ENCODE results near the gene SCNN1G.
"Not testable (repeated sequence)": the region's sequence is repeated elsewhere in the genome, so short reads cannot be mapped to it uniquely, and the experiment has no call there.

Gene SCNN1G

GRCh38 chr16:23244122-23244521 lies 61.6 kb downstream of the SCNN1G start:
- no peaks in the 10 kb centered on the region for H3K36me3 ChIP-seq (ENCODE audit: control insufficient read depth, insufficient read depth, low read length)
- H3K4me1 ChIP-seq (ENCODE audit: control insufficient read depth, insufficient read depth, low read length), result no peaks in the 10 kb centered on the region
- H3K9me3 ChIP-seq (ENCODE audit: control insufficient read depth, low read length), result no peaks in the 10 kb centered on the region

GRCh38 chr16:23245268-23245667 lies 62.7 kb downstream of the SCNN1G start:
- no peak overlapping the region for H3K9ac ChIP-seq (ENCODE audit: low read length)
- H3K4me3 ChIP-seq (ENCODE audit: low read length), result no peak overlapping the region
- no peaks in the 10 kb centered on the region for H3K36me3 ChIP-seq (ENCODE audit: control insufficient read depth, insufficient read depth, low read length)
- H3K9me3 ChIP-seq (ENCODE audit: control insufficient read depth, low read length), result no peaks in the 10 kb centered on the region
- no peaks in the 10 kb centered on the region for H3K27me3 ChIP-seq (ENCODE audit: control insufficient read depth, insufficient read depth, low read length)
- H3K4me1 ChIP-seq (ENCODE audit: control insufficient read depth, insufficient read depth, low read length), result no peaks in the 10 kb centered on the region

More at GRCh38 chr16:23244122-23244521, 61.6 kb downstream of the SCNN1G start:
- Histone ChIP-seq H3K9ac (ENCODE audit: low read length) (no peak overlapping the region), H3K4me3 (ENCODE audit: low read length) (no peak overlapping the region), H3K27me3 (ENCODE audit: control insufficient read depth, insufficient read depth, low read length) (no peaks in the 10 kb centered on the region)

GRCh38 chr16:23248261-23249194 lies 66.0 kb downstream of the SCNN1G start:
- Histone ChIP-seq H3K36me3 (ENCODE audit: control insufficient read depth, insufficient read depth, low read length) (no peaks in the 10 kb centered on the region), H3K27me3 (ENCODE audit: control insufficient read depth, insufficient read depth, low read length) (no peaks in the 10 kb centered on the region), H3K9me3 (ENCODE audit: control insufficient read depth, low read length) (no peaks in the 10 kb centered on the region), H3K4me3 (ENCODE audit: low read length) (no peak overlapping the region), H3K9ac (ENCODE audit: low read length) (no peak overlapping the region), H3K4me1 (ENCODE audit: control insufficient read depth, insufficient read depth, low read length) (no peaks in the 10 kb centered on the region)

- no peak overlapping the region for H3K9ac ChIP-seq (ENCODE audit: low read length)
- no peak overlapping the region for H3K4me3 ChIP-seq (ENCODE audit: low read length)
- H3K4me1 ChIP-seq (ENCODE audit: control insufficient read depth, insufficient read depth, low read length), result no peaks in the 10 kb centered on the region
- no peaks in the 10 kb centered on the region for H3K9me3 ChIP-seq (ENCODE audit: control insufficient read depth, low read length)
- no peaks in the 10 kb centered on the region for H3K27me3 ChIP-seq (ENCODE audit: control insufficient read depth, insufficient read depth, low read length)
- H3K36me3 ChIP-seq (ENCODE audit: control insufficient read depth, insufficient read depth, low read length), result no peaks in the 10 kb centered on the region
These were observed 67.3 kb downstream of the SCNN1G start for GRCh38 chr16:23249830-23250229.

- Histone ChIP-seq H3K9ac (ENCODE audit: low read length) (no peak overlapping the region), H3K9me3 (ENCODE audit: control insufficient read depth, low read length) (no peaks in the 10 kb centered on the region), H3K4me3 (ENCODE audit: low read length) (no peak overlapping the region), H3K4me1 (ENCODE audit: control insufficient read depth, insufficient read depth, low read length) (no peaks in the 10 kb centered on the region), H3K36me3 (ENCODE audit: control insufficient read depth, insufficient read depth, low read length) (no peaks in the 10 kb centered on the region), H3K27me3 (ENCODE audit: control insufficient read depth, insufficient read depth, low read length) (no peaks in the 10 kb centered on the region)
These were observed 69.8 kb downstream of the SCNN1G start for GRCh38 chr16:23252310-23252709.

- H3K4me3 ChIP-seq (ENCODE audit: low read length); H3K4me1 ChIP-seq (ENCODE audit: control insufficient read depth, insufficient read depth, low read length): not testable (repeated sequence)
These were observed 71.1 kb downstream of the SCNN1G start for GRCh38 chr16:23253650-23254049.

GRCh38 chr16:23254338-23254737 lies 71.8 kb downstream of the SCNN1G start:
- Histone ChIP-seq H3K9me3 (ENCODE audit: control insufficient read depth, low read length) (no peaks in the 10 kb centered on the region), H3K4me3 (ENCODE audit: low read length) (no peak overlapping the region), H3K4me1 (ENCODE audit: control insufficient read depth, insufficient read depth, low read length) (peaks cover 6% of the 10 kb centered on the region), H3K27me3 (ENCODE audit: control insufficient read depth, insufficient read depth, low read length) (no peaks in the 10 kb centered on the region), H3K9ac (ENCODE audit: low read length) (no peak overlapping the region), H3K36me3 (ENCODE audit: control insufficient read depth, insufficient read depth, low read length) (no peaks in the 10 kb centered on the region)

More at GRCh38 chr16:23253650-23254049, 71.1 kb downstream of the SCNN1G start:
- H3K27me3 ChIP-seq (ENCODE audit: control insufficient read depth, insufficient read depth, low read length); H3K9me3 ChIP-seq (ENCODE audit: control insufficient read depth, low read length); H3K36me3 ChIP-seq (ENCODE audit: control insufficient read depth, insufficient read depth, low read length); H3K9ac ChIP-seq (ENCODE audit: low read length): not testable (repeated sequence)

- Histone ChIP-seq H3K36me3 (ENCODE audit: control insufficient read depth, insufficient read depth, low read length) (no peaks in the 10 kb centered on the region), H3K4me3 (ENCODE audit: low read length) (no peak overlapping the region)
These were observed 72.5 kb downstream of the SCNN1G start for GRCh38 chr16:23255000-23255399.

GRCh38 chr16:23256440-23256839 lies 73.9 kb downstream of the SCNN1G start:
- peaks cover 6% of the 10 kb centered on the region for H3K4me1 ChIP-seq (ENCODE audit: control insufficient read depth, insufficient read depth, low read length)
- no peaks in the 10 kb centered on the region for H3K9me3 ChIP-seq (ENCODE audit: control insufficient read depth, low read length)
- no peaks in the 10 kb centered on the region for H3K27me3 ChIP-seq (ENCODE audit: control insufficient read depth, insufficient read depth, low read length)
- H3K36me3 ChIP-seq (ENCODE audit: control insufficient read depth, insufficient read depth, low read length), result no peaks in the 10 kb centered on the region
- no peak overlapping the region for H3K9ac ChIP-seq (ENCODE audit: low read length)
- no peak overlapping the region for H3K4me3 ChIP-seq (ENCODE audit: low read length)

More at GRCh38 chr16:23255000-23255399, 72.5 kb downstream of the SCNN1G start:
- no peaks in the 10 kb centered on the region for H3K9me3 ChIP-seq (ENCODE audit: control insufficient read depth, low read length)
- H3K9ac ChIP-seq (ENCODE audit: low read length), result no peak overlapping the region
- H3K4me1 ChIP-seq (ENCODE audit: control insufficient read depth, insufficient read depth, low read length), result peaks cover 6% of the 10 kb centered on the region
- no peaks in the 10 kb centered on the region for H3K27me3 ChIP-seq (ENCODE audit: control insufficient read depth, insufficient read depth, low read length)

GRCh38 chr16:23257682-23258081 lies 75.1 kb downstream of the SCNN1G start:
- H3K4me3 ChIP-seq (ENCODE audit: low read length), result no peak overlapping the region
- peaks cover 6% of the 10 kb centered on the region for H3K4me1 ChIP-seq (ENCODE audit: control insufficient read depth, insufficient read depth, low read length)
- H3K36me3 ChIP-seq (ENCODE audit: control insufficient read depth, insufficient read depth, low read length), result no peaks in the 10 kb centered on the region
- no peaks in the 10 kb centered on the region for H3K27me3 ChIP-seq (ENCODE audit: control insufficient read depth, insufficient read depth, low read length)
- no peaks in the 10 kb centered on the region for H3K9me3 ChIP-seq (ENCODE audit: control insufficient read depth, low read length)
- H3K9ac ChIP-seq (ENCODE audit: low read length), result no peak overlapping the region

GRCh38 chr16:23258919-23259237 lies 76.3 kb downstream of the SCNN1G start:
- Histone ChIP-seq H3K27me3 (ENCODE audit: control insufficient read depth, insufficient read depth, low read length) (no peaks in the 10 kb centered on the region), H3K36me3 (ENCODE audit: control insufficient read depth, insufficient read depth, low read length) (no peaks in the 10 kb centered on the region), H3K9me3 (ENCODE audit: control insufficient read depth, low read length) (no peaks in the 10 kb centered on the region), H3K4me1 (ENCODE audit: control insufficient read depth, insufficient read depth, low read length) (peaks cover 6% of the 10 kb centered on the region), H3K4me3 (ENCODE audit: low read length) (no peak overlapping the region), H3K9ac (ENCODE audit: low read length) (no peak overlapping the region)

All from mucosa of stomach (tissue), 1 donor.